Measurements from ENCODE around the gene SLC2A3. TPM values are rescaled to one million over a fixed set of nuclear protein-coding genes. Genes with fewer than 3 reads are reported as not detected.

The SLC2A3 gene
- total and polyA plus RNA-seq, 4 experiments from 2014 or later, result 100 to 275 (median 157) TPM

Other genes starting within 250 kb of the SLC2A3 start
- not detected for gene GDF3, start 240.4 kb downstream of the SLC2A3 start, total RNA-seq
- not detected for gene GDF3, start 240.4 kb downstream of the SLC2A3 start, polyA plus RNA-seq
- not detected for gene DPPA3, start 224.8 kb downstream of the SLC2A3 start, total RNA-seq
- gene DPPA3, start 224.8 kb downstream of the SLC2A3 start, polyA plus RNA-seq, result not detected
- gene CLEC4C, start 188.8 kb downstream of the SLC2A3 start, total RNA-seq, result not detected
- gene CLEC4C, start 188.8 kb downstream of the SLC2A3 start, polyA plus RNA-seq, result not detected
- gene NANOGNB, start 171.0 kb downstream of the SLC2A3 start, total RNA-seq, result not detected
- not detected for gene NANOGNB, start 171.0 kb downstream of the SLC2A3 start, polyA plus RNA-seq
- not detected for gene NANOG, start 146.8 kb downstream of the SLC2A3 start, total RNA-seq
- gene NANOG, start 146.8 kb downstream of the SLC2A3 start, polyA plus RNA-seq, result not detected
- gene SLC2A14, start 63.3 kb downstream of the SLC2A3 start, total RNA-seq, result 1 to 10 TPM; 3.5 TPM
- not detected for gene SLC2A14, start 63.3 kb downstream of the SLC2A3 start, polyA plus RNA-seq
- 10 to 100 TPM; 32.4 to 33.4 TPM for gene FOXJ2, start 96.5 kb upstream of the SLC2A3 start, total RNA-seq
- gene FOXJ2, start 96.5 kb upstream of the SLC2A3 start, polyA plus RNA-seq, result 10 to 100 TPM in 1 of 2 donors, 1 to 10 TPM in 1; 4.8 to 18.3 TPM
- 1 to 10 TPM; 4.6 to 6.1 TPM for gene C3AR1, start 130.2 kb upstream of the SLC2A3 start, total RNA-seq
- 10 to 100 TPM in 1 of 2 donors, 1 to 10 TPM in 1; 8.6 to 10.6 TPM for gene C3AR1, start 130.2 kb upstream of the SLC2A3 start, polyA plus RNA-seq
- gene NECAP1, start 146.1 kb upstream of the SLC2A3 start, total RNA-seq, result 10 to 100 TPM; 59.2 to 59.5 TPM
- 10 to 100 TPM; 24.3 to 29.3 TPM for gene NECAP1, start 146.1 kb upstream of the SLC2A3 start, polyA plus RNA-seq
- gene CLEC4A, start 187.4 kb upstream of the SLC2A3 start, total RNA-seq, result 1 to 10 TPM; 1.2 to 2.1 TPM
- 1 to 10 TPM in 1 of 2 donors, under 1 TPM in 1; 0.69 to 1.2 TPM for gene CLEC4A, start 187.4 kb upstream of the SLC2A3 start, polyA plus RNA-seq
- gene ZNF705A, start 220.8 kb upstream of the SLC2A3 start, total RNA-seq, result not detected
- not detected for gene ZNF705A, start 220.8 kb upstream of the SLC2A3 start, polyA plus RNA-seq

Data from CD4-positive, alpha-beta memory T cell (primary cell).